Stomach (tissue), 9 donors: ENCODE measurements around the gene TMEM181. TPM values are rescaled to one million over a fixed set of nuclear protein-coding genes. Genes with fewer than 3 reads are reported as not detected.
"Not testable (repeated sequence)": the region's sequence is repeated elsewhere in the genome, so short reads cannot be mapped to it uniquely, and the experiment has no call there.

Source experiments
- DNase-seq, 2 donors: peaks; one replicate each; pipeline versions ENCODE4 v3.0.0 to v3.0.0-alpha.2; 2013 to 2019
- H3K27ac ChIP-seq, 5 donors: fragments of 200-600 bp in 4 of 5; sonication (generic) in 4 of 5; one replicate each; pipeline ENCODE4 v1.5.1; 2013 to 2019; ENCODE audit warnings: mild to moderate bottlenecking in 1 of 5, moderate library complexity in 1 of 5
- H3K27me3 ChIP-seq, 3 donors: fragments of 200-600 bp; sonication (generic); one replicate each; pipeline ENCODE4 v1.5.1; 2017 to 2019; ENCODE audit warnings: mixed run types in 1 of 3
- H3K36me3 ChIP-seq, 4 donors: fragments of 200-600 bp; sonication (generic); 1 replicate in 3 of 4; 2 replicates in 1 of 4; pipeline ENCODE4 v1.5.1; 2016 to 2019
- H3K4me1 ChIP-seq, 4 donors: fragments of 200-600 bp; sonication (generic); one replicate each; pipeline ENCODE4 v1.5.1; 2016 to 2019
- H3K4me3 ChIP-seq, 4 donors: fragments of 200-600 bp; sonication (generic) in 3 of 4; one replicate each; pipeline ENCODE4 v1.5.1; 2016 to 2019; ENCODE audit warnings: mild to moderate bottlenecking in 1 of 4
- H3K9me3 ChIP-seq, 4 donors: fragments of 200-600 bp; sonication (generic); one replicate each; pipeline ENCODE4 v1.5.1; 2016 to 2019
- CTCF ChIP-seq, 7 experiments: fragments of 450-650 bp in 4 of 7; fragments of 200-600 bp in 3 of 7; sonication (generic) in 3 of 7; IDR thresholded peaks; one replicate each; pipeline ENCODE4 v1.5.1; 2016 to 2019; ENCODE audit warnings: antibody characterized with exemption in 7 of 7, control low read depth in 2 of 7, mild to moderate bottlenecking in 1 of 7
- EP300 ChIP-seq: sonication (generic); formaldehyde crosslinking; IDR thresholded peaks from one replicate; pipeline ENCODE4 v1.6.1; 2017; ENCODE audit warnings: antibody characterized with exemption
- POLR2A ChIP-seq, 4 donors: fragments of 450-650 bp; IDR thresholded peaks; one replicate each; pipeline ENCODE4 v1.6.1; 2016; ENCODE audit warnings: antibody characterized with exemption in 4 of 4, control low read depth in 2 of 4, mild to moderate bottlenecking in 1 of 4, moderate library complexity in 1 of 4
- POLR2AphosphoS5 ChIP-seq, 3 donors: sonication (generic); formaldehyde crosslinking; IDR thresholded peaks; one replicate each; pipeline ENCODE4 v1.6.1; 2016; ENCODE audit warnings: antibody characterized with exemption in 3 of 3
- WGBS, 5 donors: extraction: QIAGEN DNeasy Blood & Tissue Kit in 3 of 5; methylation state at CpG; one replicate each; pipeline versions ENCODE4 v1.1.5 to v1.1.7; 2013 to 2018; 5-methylcytosine and 5-hydroxymethylcytosine counted together
- intact Hi-C: fragments of 100-400 bp; cut with DNase I; formaldehyde crosslinking; loops from one replicate; pipeline ENCODE4 v1.15.1; 2023; ENCODE audit warnings: low total_unique reads
- polyA plus RNA-seq, 3 donors: library from polyadenylated mRNA; stranded (reverse); fragments of 200-250 nt; gene quantifications; one replicate each; pipeline ENCODE4 v1.2.3, GENCODE V29; 2013
- total RNA-seq, 5 donors: library from RNA; depleted of rRNA; stranded (reverse); fragments of >200 nt; gene quantifications; one replicate each; pipeline versions ENCODE4 v1.1.0 to v1.2.3, GENCODE V29; 2014 to 2016
- donor health status: healthy with polysubstance abuse.
- donor health status: Bipolar disorder and iron deficiency.
- donor health status: healthy.

Gene TMEM181
- total and polyA plus RNA-seq, 8 donors, result 2.9 to 62.2 (median 15.0) TPM

- Histone ChIP-seq H3K36me3 (no peaks in the 10 kb centered on the region), H3K27me3 (no peaks in the 10 kb centered on the region), H3K9me3 (no peaks in the 10 kb centered on the region), H3K4me3 (no peak overlapping the region), H3K27ac (no peak overlapping the region), H3K4me1 (no peaks in the 10 kb centered on the region)
- 87 to 93% (median 92%) methylated on average over 14 of the region's 14 CpGs for WGBS, 5 donors
- intact Hi-C loops, result no loop called here
- DNase-seq, result no peak
- TF ChIP-seq CTCF (IDR thresholded peaks at IDR 0.05) (no peak), EP300 (no peak), POLR2A (IDR thresholded peaks at IDR 0.05) (no peak), POLR2AphosphoS5 (IDR thresholded peaks at IDR 0.05) (no peak)
Measured at GRCh38 chr6:158674342-158675131, 114.6 kb downstream of the TMEM181 start.

GRCh38 chr6:158677094-158677493, 117.2 kb downstream of the TMEM181 start:
- intact Hi-C loops, H3K27ac ChIP-seq, H3K27me3 ChIP-seq, DNase-seq, H3K4me1 ChIP-seq, H3K4me3 ChIP-seq, H3K9me3 ChIP-seq, H3K36me3 ChIP-seq: not testable (repeated sequence)
- WGBS, 5 donors, result 93 to 99% (median 97%) methylated on average over 3 of the region's 3 CpGs

GRCh38 chr6:158677906-158678578, 118.2 kb downstream of the TMEM181 start:
- H3K4me3 ChIP-seq, result no peak overlapping the region
- H3K36me3 ChIP-seq, result no peaks in the 10 kb centered on the region
- TF ChIP-seq POLR2AphosphoS5 (IDR thresholded peaks at IDR 0.05) (no peak), EP300 (no peak), POLR2A (IDR thresholded peaks at IDR 0.05) (no peak), CTCF (IDR thresholded peaks at IDR 0.05) (no peak)
- no peaks in the 10 kb centered on the region for H3K9me3 ChIP-seq
- H3K4me1 ChIP-seq, result no peaks in the 10 kb centered on the region
- WGBS, 5 donors, result 80 to 90% (median 88%) methylated on average over 11 of the region's 11 CpGs
- H3K27ac ChIP-seq, result no peak overlapping the region
- no peaks in the 10 kb centered on the region for H3K27me3 ChIP-seq
- intact Hi-C loops, result no loop called here
- DNase-seq, result no peak

GRCh38 chr6:158680015-158680414, 120.1 kb downstream of the TMEM181 start:
- no peak for DNase-seq
- H3K9me3 ChIP-seq, result no peaks in the 10 kb centered on the region
- peaks cover 0 to 8% (median 2%) of the 10 kb centered on the region in 4 donors for H3K4me1 ChIP-seq
- no peaks in the 10 kb centered on the region for H3K27me3 ChIP-seq
- H3K27ac ChIP-seq, result no peak overlapping the region
- H3K4me3 ChIP-seq, result no peak overlapping the region
- intact Hi-C loops, result no loop called here
- whole genome bisulfite sequencing, 5 donors, result 90 to 99% (median 94%) methylated on average over 2 of the region's 2 CpGs
- no peaks in the 10 kb centered on the region for H3K36me3 ChIP-seq
- TF ChIP-seq EP300 (no peak), CTCF (IDR thresholded peaks at IDR 0.05) (no peak), POLR2AphosphoS5 (IDR thresholded peaks at IDR 0.05) (no peak), POLR2A (IDR thresholded peaks at IDR 0.05) (no peak)

- 88 to 94% (median 92%) methylated on average over 6 of the region's 6 CpGs for WGBS, 5 donors
- no peak for DNase-seq
- Histone ChIP-seq H3K9me3 (no peaks in the 10 kb centered on the region), H3K27ac (no peak overlapping the region), H3K36me3 (no peaks in the 10 kb centered on the region), H3K4me3 (no peak overlapping the region), H3K4me1 (peaks cover 0 to 13% (median 3%) of the 10 kb centered on the region in 4 donors), H3K27me3 (no peaks in the 10 kb centered on the region)
- intact Hi-C loops, result no loop called here
- TF ChIP-seq EP300 (no peak), POLR2A (IDR thresholded peaks at IDR 0.05) (no peak), CTCF (IDR thresholded peaks at IDR 0.05) (no peak), POLR2AphosphoS5 (IDR thresholded peaks at IDR 0.05) (no peak)
Measured at GRCh38 chr6:158680481-158680880, 120.6 kb downstream of the TMEM181 start.
